ENCODE results near the gene C16orf54.

DNA sequence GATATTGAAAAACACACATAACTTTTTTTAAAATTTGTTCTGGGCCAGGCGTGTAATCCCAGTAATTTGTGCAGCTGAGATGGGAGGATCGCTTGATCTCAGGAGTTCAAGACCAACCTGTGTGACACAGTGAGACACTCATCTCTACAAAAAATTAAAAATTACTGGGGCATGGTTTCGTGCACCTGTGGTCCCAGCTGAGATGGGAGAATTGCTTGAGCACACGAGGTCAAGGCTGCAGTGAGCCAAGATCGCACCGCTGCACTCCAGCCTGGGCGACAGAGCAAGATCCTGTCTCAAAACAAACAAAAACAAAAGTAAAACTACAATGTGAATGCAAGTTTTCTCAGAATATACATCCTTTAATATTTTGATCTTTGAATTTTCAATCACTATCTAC, 15.1 kb downstream of the C16orf54 start:
- TF ChIP-seq POLR2AphosphoS5 (IDR thresholded peaks at IDR 0.05; ENCODE audit: low read depth, low read length) (no peak), TCF7L2 (IDR thresholded peaks at IDR 0.05; ENCODE audit: low read depth, low read length) (no peak), REST (IDR thresholded peaks at IDR 0.05; ENCODE audit: insufficient read depth in 1 of 2, low read depth in 2 of 2, low read length in 1 of 2) (no peak)
- TF ChIP-seq, protein P1, sequence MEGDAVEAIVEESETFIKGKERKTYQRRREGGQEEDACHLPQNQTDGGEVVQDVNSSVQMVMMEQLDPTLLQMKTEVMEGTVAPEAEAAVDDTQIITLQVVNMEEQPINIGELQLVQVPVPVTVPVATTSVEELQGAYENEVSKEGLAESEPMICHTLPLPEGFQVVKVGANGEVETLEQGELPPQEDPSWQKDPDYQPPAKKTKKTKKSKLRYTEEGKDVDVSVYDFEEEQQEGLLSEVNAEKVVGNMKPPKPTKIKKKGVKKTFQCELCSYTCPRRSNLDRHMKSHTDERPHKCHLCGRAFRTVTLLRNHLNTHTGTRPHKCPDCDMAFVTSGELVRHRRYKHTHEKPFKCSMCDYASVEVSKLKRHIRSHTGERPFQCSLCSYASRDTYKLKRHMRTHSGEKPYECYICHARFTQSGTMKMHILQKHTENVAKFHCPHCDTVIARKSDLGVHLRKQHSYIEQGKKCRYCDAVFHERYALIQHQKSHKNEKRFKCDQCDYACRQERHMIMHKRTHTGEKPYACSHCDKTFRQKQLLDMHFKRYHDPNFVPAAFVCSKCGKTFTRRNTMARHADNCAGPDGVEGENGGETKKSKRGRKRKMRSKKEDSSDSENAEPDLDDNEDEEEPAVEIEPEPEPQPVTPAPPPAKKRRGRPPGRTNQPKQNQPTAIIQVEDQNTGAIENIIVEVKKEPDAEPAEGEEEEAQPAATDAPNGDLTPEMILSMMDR (IDR thresholded peaks at IDR 0.05), result no peak

All from Panc1 (cell line).